Measurements from ENCODE around the gene CACNA2D4. TPM values are rescaled to one million over a fixed set of nuclear protein-coding genes. Genes with fewer than 3 reads are reported as not detected.

The CACNA2D4 gene
- total and polyA plus RNA-seq, 4 donors: 1.5 to 12.6 (median 7.3) TPM

- no peaks in the 10 kb centered on the region for H3K36me3 ChIP-seq (ENCODE audit: control insufficient read depth in 4 of 4, insufficient read depth in 4 of 4, low read length in 4 of 4)
- H3K4me1 ChIP-seq (ENCODE audit: control insufficient read depth in 5 of 5, insufficient read depth in 5 of 5, low read length in 5 of 5): no peaks in the 10 kb centered on the region
- DNase-seq (peak in 2 of 3 donors; percentile 22 to 41), ATAC-seq (ENCODE audit: insufficient read depth, low FRiP score) (no peak)
- H3K27me3 ChIP-seq (ENCODE audit: control insufficient read depth in 3 of 3, insufficient read depth in 3 of 3, low read length in 2 of 3): peaks cover 0 to 6% (median 2%) of the 10 kb centered on the region in 3 donors
- TF ChIP-seq CTCF (IDR thresholded peaks at IDR 0.05; ENCODE audit: control extremely low read depth, extremely low read depth): no peak
- 49 to 54% methylated on average over 24 of the region's 24 CpGs for WGBS, 2 donors
- no peak overlapping the region for H3K4me3 ChIP-seq
- peaks cover 0 to 5% (median 0%) of the 10 kb centered on the region in 4 donors for H3K9me3 ChIP-seq (ENCODE audit: control insufficient read depth in 4 of 4, insufficient read depth in 3 of 4, low read length in 3 of 4)
- no peak overlapping the region for H3K9ac ChIP-seq (ENCODE audit: insufficient read depth in 1 of 2, low read length in 2 of 2)
- no peak overlapping the region for H3K27ac ChIP-seq (ENCODE audit: low read depth in 1 of 2, low read length in 1 of 2)
Measured at GRCh38 chr12:1839956-1840951, 78.2 kb downstream of the CACNA2D4 start.

GRCh38 chr12:1839464-1839863 is 79.0 kb downstream of the CACNA2D4 start:
- Histone ChIP-seq H3K9ac (ENCODE audit: insufficient read depth in 1 of 2, low read length in 2 of 2) (no peak overlapping the region), H3K27ac (ENCODE audit: low read depth in 1 of 2, low read length in 1 of 2) (no peak overlapping the region), H3K36me3 (ENCODE audit: control insufficient read depth in 4 of 4, insufficient read depth in 4 of 4, low read length in 4 of 4) (no peaks in the 10 kb centered on the region), H3K27me3 (ENCODE audit: control insufficient read depth in 3 of 3, insufficient read depth in 3 of 3, low read length in 2 of 3) (peaks cover 0 to 5% (median 2%) of the 10 kb centered on the region in 3 donors), H3K9me3 (ENCODE audit: control insufficient read depth in 4 of 4, insufficient read depth in 3 of 4, low read length in 3 of 4) (peaks cover 0 to 5% (median 0%) of the 10 kb centered on the region in 4 donors), H3K4me1 (ENCODE audit: control insufficient read depth in 5 of 5, insufficient read depth in 5 of 5, low read length in 5 of 5) (no peaks in the 10 kb centered on the region), H3K4me3 (no peak overlapping the region)
- WGBS, 2 donors: 89 to 95% methylated on average over 10 of the region's 10 CpGs
- no peak for DNase-seq
- TF ChIP-seq CTCF (IDR thresholded peaks at IDR 0.05; ENCODE audit: control extremely low read depth, extremely low read depth): no peak
- ATAC-seq (ENCODE audit: insufficient read depth, low FRiP score): no peak

DNA sequence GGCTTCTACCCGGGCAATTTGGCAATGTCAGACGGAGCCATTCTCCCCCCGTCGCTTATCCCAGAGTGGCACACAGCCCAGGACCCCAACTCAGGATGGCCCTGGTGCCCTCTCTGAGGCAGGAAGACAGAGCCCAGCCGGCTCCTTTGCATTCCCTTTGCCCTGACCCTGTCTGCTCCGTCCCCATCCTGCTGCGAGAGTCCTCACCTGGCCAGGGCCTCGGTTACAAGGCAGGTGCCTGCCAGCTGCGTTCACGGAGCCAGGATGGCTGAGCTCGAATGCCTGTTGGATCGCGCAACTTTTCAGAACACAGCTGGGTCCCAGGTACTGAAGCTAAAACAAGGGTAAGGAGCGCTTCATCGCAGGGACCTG is 79.5 kb downstream of the CACNA2D4 start:
- TF ChIP-seq CTCF (IDR thresholded peaks at IDR 0.05; ENCODE audit: control extremely low read depth, extremely low read depth): no peak
- H3K9me3 ChIP-seq (ENCODE audit: control insufficient read depth in 4 of 4, insufficient read depth in 3 of 4, low read length in 3 of 4): peaks cover 0 to 5% (median 0%) of the 10 kb centered on the region in 4 donors
- no peak overlapping the region for H3K9ac ChIP-seq (ENCODE audit: insufficient read depth in 1 of 2, low read length in 2 of 2)
- H3K36me3 ChIP-seq (ENCODE audit: control insufficient read depth in 4 of 4, insufficient read depth in 4 of 4, low read length in 4 of 4): no peaks in the 10 kb centered on the region
- no peak overlapping the region for H3K27ac ChIP-seq (ENCODE audit: low read depth in 1 of 2, low read length in 1 of 2)
- WGBS, 2 donors: 87 to 96% methylated on average over 15 of the region's 15 CpGs
- no peak overlapping the region for H3K4me3 ChIP-seq
- DNase-seq: no peak
- no peak for ATAC-seq (ENCODE audit: insufficient read depth, low FRiP score)
- H3K27me3 ChIP-seq (ENCODE audit: control insufficient read depth in 3 of 3, insufficient read depth in 3 of 3, low read length in 2 of 3): peaks cover 0 to 2% (median under 1%) of the 10 kb centered on the region in 3 donors
- H3K4me1 ChIP-seq (ENCODE audit: control insufficient read depth in 5 of 5, insufficient read depth in 5 of 5, low read length in 5 of 5): no peaks in the 10 kb centered on the region
